Retina (tissue), 1 donor: ENCODE measurements around the gene MPP2.
"Not testable (repeated sequence)": the region's sequence is repeated elsewhere in the genome, so short reads cannot be mapped to it uniquely, and the experiment has no call there.

Experiments
- DNase-seq: peaks from one replicate; pipeline ENCODE4 v3.0.0-alpha.2; 2016

MPP2 gene

GRCh38 chr17:43927929-43928328 lies 20.6 kb upstream of the MPP2 start:
- not testable (repeated sequence) for DNase-seq

GRCh38 chr17:43927060-43927864 lies 19.9 kb upstream of the MPP2 start:
- DNase-seq: peak; percentile 59

DNA sequence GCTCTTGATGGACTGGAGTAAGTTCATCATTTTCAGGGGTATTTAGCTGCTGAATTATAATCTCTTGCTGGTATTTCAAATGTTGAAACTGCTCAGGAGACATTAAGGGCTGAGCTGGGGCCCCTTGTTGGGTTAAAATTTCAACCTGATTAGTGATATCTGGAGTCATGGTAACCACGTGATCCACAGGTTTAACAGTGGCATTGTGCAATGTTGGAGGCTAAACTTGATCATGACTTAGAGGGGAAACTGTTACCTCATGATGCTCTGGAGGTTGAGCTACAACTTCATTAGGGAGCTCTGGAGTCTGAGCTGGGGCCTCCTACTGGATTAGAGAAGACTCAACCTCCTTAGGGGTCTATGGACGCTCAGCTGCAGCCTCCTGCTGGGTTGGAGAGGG lies 17.2 kb upstream of the MPP2 start:
- no peak for DNase-seq

DNA sequence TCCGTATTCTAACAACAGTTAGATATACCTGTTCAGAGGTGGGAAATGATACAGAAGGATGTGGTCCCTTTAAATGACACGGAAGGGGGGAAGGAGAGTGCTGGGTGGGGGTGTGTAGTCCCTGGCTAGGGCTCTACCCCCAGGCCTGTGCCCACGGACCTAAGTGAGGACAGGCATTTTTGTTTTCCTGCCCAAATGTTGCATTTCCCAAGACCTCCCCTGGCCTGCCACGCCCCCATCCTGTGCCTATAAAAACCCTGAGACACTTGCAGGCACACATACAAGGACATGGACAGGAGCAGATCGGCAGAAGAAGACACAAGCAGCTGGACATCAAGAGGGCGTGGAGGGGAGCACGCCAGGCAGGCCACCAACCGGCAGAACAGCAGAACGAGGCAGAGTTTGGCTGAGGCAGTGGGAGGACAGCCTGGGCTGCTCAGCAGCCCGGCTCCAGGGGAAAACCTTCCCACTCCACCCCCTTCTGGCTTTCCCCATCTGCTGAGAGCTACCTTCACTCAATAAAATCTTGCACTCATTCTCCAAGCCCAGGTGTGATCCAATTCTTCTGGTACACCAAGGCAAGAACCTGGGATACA lies 13.3 kb upstream of the MPP2 start:
- DNase-seq: no peak

DNA sequence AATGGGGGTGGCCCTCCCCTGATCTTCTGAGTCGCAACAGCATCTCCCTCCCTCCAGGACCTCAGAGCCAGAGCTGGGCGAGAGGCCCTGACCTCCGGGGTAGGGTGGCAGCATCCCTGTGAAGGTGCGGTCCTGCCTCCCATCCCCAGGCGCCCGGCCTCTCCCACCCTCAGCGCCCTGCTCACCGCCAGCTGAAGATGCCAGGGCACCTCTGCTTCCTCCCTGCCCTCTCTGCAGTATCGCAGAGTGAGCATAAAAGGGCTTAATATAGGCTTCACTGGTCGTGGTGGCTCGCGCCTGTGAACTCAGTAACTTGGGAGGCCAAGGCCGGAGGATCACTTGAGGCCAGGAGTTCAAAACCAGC lies 10.7 kb upstream of the MPP2 start:
- no peak for DNase-seq

- peak; percentile 81 for DNase-seq
Measured at GRCh38 chr17:43917348-43918025, 10.2 kb upstream of the MPP2 start.

- no peak for DNase-seq
Measured at GRCh38 chr17:43917016-43917347, 9.6 kb upstream of the MPP2 start.

DNA sequence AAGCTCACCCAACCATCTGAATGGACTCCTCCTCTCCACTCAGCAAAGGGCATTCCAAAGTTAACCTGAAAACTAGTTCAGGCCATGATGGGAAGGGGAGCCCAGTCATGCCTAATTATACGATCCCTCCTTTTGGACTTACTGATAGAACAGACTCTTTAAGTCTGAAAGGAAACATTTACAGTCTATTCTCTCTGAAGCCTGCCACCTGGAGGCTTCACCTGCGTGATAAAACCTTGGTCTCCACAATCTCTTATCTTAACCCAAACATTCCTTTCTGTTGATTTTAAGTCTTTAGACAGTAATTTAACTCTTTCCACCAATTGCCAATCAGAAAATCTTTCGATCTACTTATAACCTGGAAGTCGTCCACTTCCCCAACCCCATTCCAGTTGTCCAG lies 9.0 kb upstream of the MPP2 start:
- no peak for DNase-seq

- no peak for DNase-seq
Measured at GRCh38 chr17:43915559-43915958, 8.2 kb upstream of the MPP2 start.

DNA sequence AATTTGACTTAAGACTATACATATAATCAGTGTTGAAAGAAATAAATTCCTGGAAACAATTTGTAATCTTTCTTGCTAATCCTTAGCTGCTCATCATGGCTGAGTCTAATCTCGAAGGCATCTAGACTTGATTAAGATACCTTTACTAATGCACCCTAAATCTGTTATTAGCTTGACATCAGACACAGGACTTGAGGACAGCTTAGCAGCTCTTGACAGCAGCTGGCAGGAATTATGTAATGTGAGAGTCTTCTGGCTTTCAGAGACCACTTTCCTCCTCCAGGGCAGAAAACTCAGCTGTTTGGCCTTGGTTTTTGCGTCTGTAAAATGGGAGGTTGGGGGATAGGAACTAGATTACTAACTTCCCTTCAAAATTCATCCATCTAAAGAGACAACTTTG lies 7.1 kb upstream of the MPP2 start:
- no peak for DNase-seq

DNA sequence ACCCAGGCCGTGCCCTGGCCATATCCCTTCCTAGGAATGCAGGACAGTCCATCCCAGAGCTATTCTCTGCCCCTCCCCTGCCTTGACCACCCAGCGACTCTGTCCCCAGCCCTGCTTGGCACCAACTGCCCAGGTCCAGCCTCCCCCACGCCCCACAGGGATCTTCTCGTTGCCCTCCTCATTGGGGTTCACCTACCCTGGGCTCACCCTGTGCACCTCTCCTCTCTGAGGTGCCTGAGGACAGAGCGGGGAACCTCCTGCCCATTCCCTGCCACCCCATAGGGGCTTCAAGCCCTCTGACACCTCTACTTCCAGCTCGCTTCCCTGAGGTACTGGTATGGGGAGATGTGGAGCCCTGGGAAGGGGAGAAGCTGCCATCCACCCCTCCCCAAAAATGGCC lies 6.2 kb upstream of the MPP2 start:
- DNase-seq: no peak

GRCh38 chr17:43912635-43913304 lies 5.4 kb upstream of the MPP2 start:
- no peak for DNase-seq

- no peak for DNase-seq
Measured at GRCh38 chr17:43911904-43912303, 4.6 kb upstream of the MPP2 start.

DNA sequence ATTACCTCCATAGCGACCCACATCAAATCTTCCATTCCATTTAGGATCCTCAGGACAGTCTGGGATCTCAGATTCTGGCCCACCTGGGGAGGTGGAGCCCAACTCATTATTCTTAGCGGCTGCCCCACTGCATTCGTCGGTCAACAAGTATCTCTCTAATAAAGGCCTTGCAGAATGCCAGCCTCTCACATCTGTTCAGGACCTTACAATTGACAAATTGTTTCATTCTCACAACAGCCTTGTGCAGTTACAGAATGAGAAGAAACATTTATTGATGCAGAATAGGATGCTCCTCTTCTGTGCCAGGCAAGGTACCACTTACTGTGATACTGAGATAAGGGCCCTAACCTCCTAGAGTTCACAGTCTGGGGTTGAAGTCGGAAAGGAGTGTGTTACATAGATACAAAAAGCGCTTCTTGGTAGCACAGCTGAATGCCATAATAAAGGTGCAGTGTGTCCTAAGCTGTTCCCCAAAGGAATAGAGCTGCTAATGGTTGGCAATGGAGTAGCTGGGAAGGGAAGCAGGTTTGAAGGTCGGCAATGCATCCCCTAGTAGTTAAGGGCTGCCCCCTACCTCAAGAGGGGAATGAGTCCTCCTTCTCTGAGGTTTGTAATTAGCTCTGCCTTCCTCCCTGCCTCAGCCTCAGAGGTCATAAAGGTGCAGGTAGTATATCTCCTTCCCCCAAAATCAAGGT lies 2.3 kb upstream of the MPP2 start:
- no peak for DNase-seq

GRCh38 chr17:43907998-43908721 lies 824 bp upstream of the MPP2 start:
- peak; percentile 89 for DNase-seq

GRCh38 chr17:43906951-43907424 lies 348 bp downstream of the MPP2 start:
- no peak for DNase-seq

GRCh38 chr17:43905985-43906852 lies 1.1 kb downstream of the MPP2 start:
- peak; percentile 93 for DNase-seq

DNA sequence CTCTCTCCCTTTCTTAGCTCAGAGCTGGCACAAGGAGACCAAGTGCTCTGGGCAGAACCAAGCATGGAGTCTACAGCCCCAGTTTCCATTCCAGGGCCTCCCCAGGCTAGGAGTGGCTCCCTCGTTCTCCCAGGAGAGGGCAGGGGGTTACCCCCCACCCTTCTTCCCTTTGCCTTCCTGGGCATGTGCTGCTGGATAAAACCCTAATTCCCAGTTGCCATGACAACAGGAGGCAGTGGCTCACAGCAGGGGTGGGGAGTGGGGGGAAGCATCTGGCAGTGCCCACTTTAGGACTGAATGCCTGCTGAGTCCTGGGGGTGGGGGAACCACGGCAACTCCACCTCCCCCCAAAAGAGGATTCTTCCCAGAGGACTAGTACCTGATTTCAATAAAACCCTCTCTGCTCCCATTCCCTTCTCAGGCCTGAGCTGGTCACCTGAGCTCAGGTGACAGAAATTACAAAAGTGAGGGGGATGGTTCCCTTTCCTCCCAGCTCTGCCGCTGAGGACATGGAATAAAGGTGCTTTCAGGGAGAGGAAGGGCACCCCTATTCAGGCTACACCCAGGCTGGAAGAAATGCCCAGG lies 1.8 kb downstream of the MPP2 start:
- no peak for DNase-seq

DNA sequence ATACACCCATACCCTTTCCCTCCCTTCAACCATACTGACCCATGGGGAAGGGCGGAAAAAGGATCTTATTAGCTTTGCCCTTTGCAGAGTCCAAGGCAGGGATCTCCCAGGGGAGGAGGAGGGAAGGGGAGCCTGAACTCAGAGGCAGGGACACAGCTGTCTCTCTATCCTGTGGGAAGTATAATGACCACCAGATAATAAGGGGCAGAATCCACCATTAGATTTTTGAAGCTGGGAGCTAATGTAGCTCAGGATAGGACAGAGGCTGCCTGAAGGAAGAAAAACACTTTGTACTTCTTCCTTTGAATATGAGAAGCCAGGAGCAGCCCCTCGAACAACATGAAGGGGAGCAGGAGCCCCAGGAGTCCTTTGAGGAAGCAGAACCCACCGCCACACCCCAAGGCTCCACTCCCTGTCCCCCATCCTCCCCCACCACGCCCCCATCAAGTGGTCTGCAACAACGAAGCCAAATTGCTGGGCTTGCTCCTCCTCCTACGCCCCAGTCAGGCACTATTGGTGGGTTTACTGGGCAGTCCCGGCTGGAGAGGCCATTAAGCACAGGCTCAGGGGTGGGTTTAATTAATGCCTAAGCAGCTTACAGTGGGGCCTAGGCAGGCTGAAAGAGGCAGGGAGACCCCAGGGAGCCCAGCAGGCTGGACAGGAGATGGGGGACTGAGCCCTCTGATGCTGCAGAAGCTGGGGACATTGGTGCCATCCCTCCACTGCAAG lies 5.3 kb downstream of the MPP2 start:
- DNase-seq: peak; percentile 34
